IMR-90 (cell line): ENCODE data around the gene CTDSPL. TPM values are rescaled to one million over a fixed set of nuclear protein-coding genes. Genes with fewer than 3 reads are reported as not detected.
"Not testable (repeated sequence)": the region's sequence is repeated elsewhere in the genome, so short reads cannot be mapped to it uniquely, and the experiment has no call there.

Source experiments
- ATAC-seq: fragments of 200-7000 bp; cut with Tn5 transposase; 2 replicates; pipeline ENCODE4 v1.9.1; 2020; ENCODE audit warnings: low read depth, mild to moderate bottlenecking, moderate library complexity
- BruUV-seq: library from RNA; stranded (reverse); fragments of 400-500 nt; replicated peaks from 2 replicates; lab custom pipeline; 2021; lab: Mats Ljungman, UMichigan
- CTCF ChIA-PET: fragments of 300-600 bp; formaldehyde crosslinking; extraction: SDS; loops from one replicate; lab custom pipeline; 2021; ENCODE audit warnings: antibody characterized with exemption; lab: Yijun Ruan, JAX
- POLR2A ChIA-PET: fragments of 300-600 bp; sonication (Branson Sonifier 250); formaldehyde crosslinking; loops from one replicate; lab custom pipeline; 2022; ENCODE audit warnings: antibody characterized with exemption; ENCODE audit not compliant: unreplicated experiment; lab: Charles Lee
- DNase-seq: peaks from one replicate; pipeline ENCODE4 v3.0.0; 2013
- H2AFZ ChIP-seq: replicated peaks from 2 replicates; pipeline ENCODE3; 2013; ENCODE audit warnings: low read length, mild to moderate bottlenecking; ENCODE audit not compliant: poor library complexity
- H2AK5ac ChIP-seq: 2 replicates; pipeline ENCODE4 v1.6.1; 2013; ENCODE audit warnings: low read depth, low read length, inconsistent platforms
- H2AK9ac ChIP-seq: replicated peaks from 2 replicates; pipeline ENCODE3; 2013; ENCODE audit warnings: mild to moderate bottlenecking, low read depth, low read length, moderate library complexity; ENCODE audit not compliant: poor library complexity
- H2BK120ac ChIP-seq: 2 replicates; pipeline ENCODE4 v1.6.1; 2013; ENCODE audit warnings: low read depth, low read length, inconsistent platforms
- H2BK15ac ChIP-seq: 3 replicates; pipeline ENCODE4 v1.6.1; 2013; ENCODE audit warnings: low read depth, low read length, inconsistent platforms
- H2BK20ac ChIP-seq: 2 replicates; pipeline ENCODE4 v1.6.1; 2013; ENCODE audit warnings: low read depth, mild to moderate bottlenecking, inconsistent platforms, low read length, moderate library complexity
- H2BK5ac ChIP-seq: 2 replicates; pipeline ENCODE4 v1.6.1; 2013; ENCODE audit warnings: mild to moderate bottlenecking, low read depth, low read length, inconsistent platforms; ENCODE audit not compliant: poor library complexity, severe bottlenecking
- H3K14ac ChIP-seq: replicated peaks from 2 replicates; pipeline ENCODE4 v1.6.1; 2013; ENCODE audit warnings: low read depth, low read length, inconsistent platforms
- H3K18ac ChIP-seq: 2 replicates; pipeline ENCODE4 v1.6.1; 2013; ENCODE audit warnings: low read depth, low read length, control low read depth
- H3K23ac ChIP-seq: 2 replicates; pipeline ENCODE4 v1.6.1; 2013; ENCODE audit warnings: low read depth, low read length, inconsistent platforms
- H3K27ac ChIP-seq: 2 replicates; pipeline ENCODE4 v1.5.1; 2013; ENCODE audit warnings: mild to moderate bottlenecking, control low read depth, low read length; ENCODE audit not compliant: insufficient read depth
- H3K27me3 ChIP-seq: 2 replicates; pipeline ENCODE4 v1.6.1; 2013; ENCODE audit warnings: low read length; ENCODE audit not compliant: control insufficient read depth, insufficient read depth
- H3K36me3 ChIP-seq: 2 replicates; pipeline ENCODE4 v1.6.1; 2013; ENCODE audit warnings: low read length, mixed read lengths; ENCODE audit not compliant: control insufficient read depth, insufficient read depth
- H3K4ac ChIP-seq: 2 replicates; pipeline ENCODE4 v1.6.1; 2013; ENCODE audit warnings: low read depth, low read length, inconsistent platforms
- H3K4me1 ChIP-seq: 2 replicates; pipeline ENCODE4 v1.6.1; 2013; ENCODE audit warnings: low read length, mixed read lengths; ENCODE audit not compliant: control insufficient read depth, insufficient read depth
- H3K4me2 ChIP-seq: 2 replicates; pipeline ENCODE4 v1.6.1; 2013; ENCODE audit warnings: low read depth, mild to moderate bottlenecking, control low read depth, low read length, moderate library complexity
- H3K4me3 ChIP-seq: 2 replicates; pipeline ENCODE4 v1.5.1; 2013; ENCODE audit warnings: low read depth, mild to moderate bottlenecking, control low read depth, low read length, moderate library complexity; ENCODE audit not compliant: insufficient read depth
- H3K56ac ChIP-seq: 2 replicates; pipeline ENCODE4 v1.6.1; 2013; ENCODE audit warnings: low read length, inconsistent platforms; ENCODE audit not compliant: insufficient read depth; ENCODE audit errors: extremely low read depth
- H3K79me1 ChIP-seq, 2 experiments: 2 replicates each; pipeline ENCODE4 v1.6.1; 2013; ENCODE audit warnings: low read length in 2 of 2, inconsistent platforms in 1 of 2, low read depth in 1 of 2
- H3K9ac ChIP-seq: 2 replicates; pipeline ENCODE4 v1.6.1; 2013; ENCODE audit warnings: low read depth, low read length, control low read depth
- H3K9me1 ChIP-seq: 2 replicates; pipeline ENCODE4 v1.6.1; 2013; ENCODE audit warnings: low read length, inconsistent platforms; ENCODE audit not compliant: insufficient read depth
- H3K9me3 ChIP-seq: 2 replicates; pipeline ENCODE4 v1.6.1; 2013; ENCODE audit warnings: low read length; ENCODE audit not compliant: control insufficient read depth, insufficient read depth
- H4K20me1 ChIP-seq: 2 replicates; pipeline ENCODE4 v1.6.1; 2013; ENCODE audit warnings: low read length, inconsistent platforms; ENCODE audit not compliant: insufficient read depth
- H4K5ac ChIP-seq: 2 replicates; pipeline ENCODE4 v1.6.1; 2013; ENCODE audit warnings: mild to moderate bottlenecking, low read depth, low read length, control low read depth
- H4K8ac ChIP-seq, 2 experiments: 2 replicates each; pipeline ENCODE4 v1.6.1; 2013; ENCODE audit warnings: low read depth in 2 of 2, low read length in 2 of 2, control low read depth in 1 of 2, inconsistent platforms in 1 of 2
- H4K91ac ChIP-seq: 2 replicates; pipeline ENCODE4 v1.6.1; 2013; ENCODE audit warnings: low read depth, low read length, inconsistent platforms; ENCODE audit not compliant: insufficient read depth
- WGBS, 2 experiments: methylation state at CpG; one replicate each; pipeline versions ENCODE4 v1.1.5 to v1.1.7; 2013; ENCODE audit warnings: missing lambda C conversion rate in 2 of 2; ENCODE audit not compliant: insufficient read length in 1 of 2; ENCODE audit errors: extremely low coverage in 2 of 2; 5-methylcytosine and 5-hydroxymethylcytosine counted together
- dilution Hi-C: fragments of 300-500 bp; cut with HindIII; formaldehyde crosslinking; loops from one replicate; pipeline ENCODE4 v1.14.3; 2018; ENCODE audit warnings: low sequenced_read_pairs; ENCODE audit not compliant: unreplicated experiment
- in situ Hi-C: fragments of 300-500 bp; cut with MboI; formaldehyde crosslinking; loops from 3 replicates; pipeline ENCODE4 v1.14.3; 2019; ENCODE audit warnings: low sequenced_read_pairs, inconsistent platforms, mixed read lengths
- intact Hi-C: fragments of 100-400 bp; cut with micrococcal nuclease; formaldehyde crosslinking; loops from 2 replicates; pipeline ENCODE4 v1.10.0; 2022
- polyA plus RNA-seq, 3 experiments: library from polyadenylated mRNA; depleted of rRNA; stranded (reverse); fragments of >200 nt; gene quantifications; 2 replicates each; pipeline ENCODE4 v1.2.3, GENCODE V29; 2012; ENCODE audit warnings: low replicate concordance in 1 of 3
- total RNA-seq: library from RNA; depleted of rRNA; stranded (reverse); fragments of >200 nt; gene quantifications from 2 replicates; pipeline ENCODE4 v1.2.3, GENCODE V29; 2012

Gene CTDSPL
- total and polyA plus RNA-seq, 2 of the 4 experiments (the other 2 are of a cell fraction), result 24.5 to 29.0 TPM

GRCh38 chr3:37988376-37988775 lies 126.7 kb downstream of the CTDSPL start:
- H2AFZ ChIP-seq, H2BK15ac ChIP-seq, H3K9ac ChIP-seq, H2AK9ac ChIP-seq, DNase-seq, H4K8ac ChIP-seq, intact Hi-C loops, dilution Hi-C loops, H3K23ac ChIP-seq, H2BK120ac ChIP-seq, H4K91ac ChIP-seq, H3K27me3 ChIP-seq, H3K27ac ChIP-seq, H3K14ac ChIP-seq, H4K20me1 ChIP-seq, H2AK5ac ChIP-seq, in situ Hi-C loops, H3K36me3 ChIP-seq, H3K4me1 ChIP-seq, H3K9me1 ChIP-seq, H3K9me3 ChIP-seq, H2BK5ac ChIP-seq, H3K4ac ChIP-seq, H2BK20ac ChIP-seq, H3K4me3 ChIP-seq, ATAC-seq, BruUV-seq, H3K18ac ChIP-seq, H3K56ac ChIP-seq, H3K4me2 ChIP-seq, H4K5ac ChIP-seq, H3K79me1 ChIP-seq, POLR2A ChIA-PET: not testable (repeated sequence)
- CTCF ChIA-PET, result interaction anchor here (0.6 kb wide), 1 partner anchor 141 kb away, joined by 3 read pairs; no protein-coding TSS in a partner anchor
- WGBS, 2 experiments, result 93% methylated on average over 5 of the region's 10 CpGs; no CpG with 5 or more reads in 1 of the 2 experiments
